WERI-Rb-1 (cell line): ENCODE data around the gene PRL.

Experiments
- DNase-seq: peaks from one replicate; pipeline ENCODE4 v3.0.0-alpha.2; 2020
- H3K27ac ChIP-seq: fragments of 250-450 bp; sonication (Bioruptor Pico); 2 replicates; pipeline ENCODE4 v1.5.1; 2020; ENCODE audit warnings: mild to moderate bottlenecking, moderate library complexity
- H3K27me3 ChIP-seq: fragments of 250-450 bp; sonication (Bioruptor Pico); 2 replicates; pipeline ENCODE4 v1.5.1; 2021; ENCODE audit warnings: mild to moderate bottlenecking, low read depth, moderate library complexity; ENCODE audit not compliant: insufficient read depth, severe bottlenecking
- H3K36me3 ChIP-seq: fragments of 250-450 bp; sonication (Bioruptor Pico); 2 replicates; pipeline ENCODE4 v1.5.1; 2020; ENCODE audit warnings: mild to moderate bottlenecking, moderate library complexity
- H3K4me3 ChIP-seq: 2 replicates; pipeline ENCODE4 v1.5.1; 2011; ENCODE audit warnings: low read depth, mild to moderate bottlenecking, control low read depth, low read length
- H3K9me3 ChIP-seq: fragments of 250-450 bp; sonication (Bioruptor Pico); 2 replicates; pipeline ENCODE4 v1.5.1; 2021; ENCODE audit warnings: mild to moderate bottlenecking, moderate library complexity; ENCODE audit not compliant: severe bottlenecking
- TF ChIP-seq, protein P1 (sequence below): IDR thresholded peaks from 2 replicates; pipeline ENCODE4 v1.5.1; 2011; ENCODE audit warnings: low read depth, mild to moderate bottlenecking, control low read depth, inconsistent platforms, low read length

PRL gene

DNA sequence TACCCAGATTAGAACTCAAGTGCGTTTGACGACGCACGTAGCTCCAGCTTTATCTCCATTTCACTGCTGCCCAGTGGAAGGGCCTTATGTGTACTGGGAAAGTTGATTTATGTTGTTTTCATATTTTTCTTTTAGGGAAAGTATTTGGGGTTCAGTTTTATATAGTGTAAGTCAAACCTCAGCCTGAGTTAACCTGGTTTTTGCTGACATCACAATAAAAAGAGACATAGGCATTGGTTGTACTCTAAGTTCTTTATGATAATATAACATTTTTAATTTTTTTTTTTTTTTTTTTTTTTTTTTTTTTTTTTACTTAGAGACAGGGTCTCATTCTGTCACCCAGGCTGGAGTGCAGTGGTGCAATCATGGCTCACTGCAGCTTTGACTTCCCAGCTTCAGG lies 34.1 kb upstream of the PRL start:
- TF ChIP-seq, protein P1, sequence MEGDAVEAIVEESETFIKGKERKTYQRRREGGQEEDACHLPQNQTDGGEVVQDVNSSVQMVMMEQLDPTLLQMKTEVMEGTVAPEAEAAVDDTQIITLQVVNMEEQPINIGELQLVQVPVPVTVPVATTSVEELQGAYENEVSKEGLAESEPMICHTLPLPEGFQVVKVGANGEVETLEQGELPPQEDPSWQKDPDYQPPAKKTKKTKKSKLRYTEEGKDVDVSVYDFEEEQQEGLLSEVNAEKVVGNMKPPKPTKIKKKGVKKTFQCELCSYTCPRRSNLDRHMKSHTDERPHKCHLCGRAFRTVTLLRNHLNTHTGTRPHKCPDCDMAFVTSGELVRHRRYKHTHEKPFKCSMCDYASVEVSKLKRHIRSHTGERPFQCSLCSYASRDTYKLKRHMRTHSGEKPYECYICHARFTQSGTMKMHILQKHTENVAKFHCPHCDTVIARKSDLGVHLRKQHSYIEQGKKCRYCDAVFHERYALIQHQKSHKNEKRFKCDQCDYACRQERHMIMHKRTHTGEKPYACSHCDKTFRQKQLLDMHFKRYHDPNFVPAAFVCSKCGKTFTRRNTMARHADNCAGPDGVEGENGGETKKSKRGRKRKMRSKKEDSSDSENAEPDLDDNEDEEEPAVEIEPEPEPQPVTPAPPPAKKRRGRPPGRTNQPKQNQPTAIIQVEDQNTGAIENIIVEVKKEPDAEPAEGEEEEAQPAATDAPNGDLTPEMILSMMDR: no peak
- Histone ChIP-seq H3K9me3 (no peaks in the 10 kb centered on the region), H3K27me3 (no peaks in the 10 kb centered on the region), H3K4me3 (no peak overlapping the region), H3K27ac (no peak overlapping the region), H3K36me3 (no peaks in the 10 kb centered on the region)
- no peak for DNase-seq

DNA sequence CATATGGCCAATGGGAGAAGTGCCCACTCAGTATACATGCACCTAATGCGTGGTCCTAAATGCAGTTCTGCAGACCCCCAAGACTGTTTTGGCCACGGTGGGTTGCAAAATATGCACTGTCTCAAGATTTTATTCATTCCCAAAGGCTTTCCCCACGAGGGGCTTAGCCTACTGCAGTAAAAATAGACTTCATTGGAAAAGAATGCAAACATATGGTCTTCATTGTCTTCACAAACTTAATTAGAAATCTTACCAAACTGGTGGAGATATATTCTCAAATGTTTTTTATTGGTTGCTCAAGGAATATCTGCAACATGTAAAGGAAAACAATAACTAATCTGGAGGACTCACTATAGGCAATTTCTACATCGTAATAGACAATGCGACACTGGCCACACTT lies 31.6 kb upstream of the PRL start:
- DNase-seq: no peak
- H3K9me3 ChIP-seq: no peaks in the 10 kb centered on the region
- no peaks in the 10 kb centered on the region for H3K27me3 ChIP-seq
- H3K27ac ChIP-seq: no peak overlapping the region
- no peak overlapping the region for H3K4me3 ChIP-seq
- TF ChIP-seq, protein P1: no peak
- H3K36me3 ChIP-seq: no peaks in the 10 kb centered on the region

DNA sequence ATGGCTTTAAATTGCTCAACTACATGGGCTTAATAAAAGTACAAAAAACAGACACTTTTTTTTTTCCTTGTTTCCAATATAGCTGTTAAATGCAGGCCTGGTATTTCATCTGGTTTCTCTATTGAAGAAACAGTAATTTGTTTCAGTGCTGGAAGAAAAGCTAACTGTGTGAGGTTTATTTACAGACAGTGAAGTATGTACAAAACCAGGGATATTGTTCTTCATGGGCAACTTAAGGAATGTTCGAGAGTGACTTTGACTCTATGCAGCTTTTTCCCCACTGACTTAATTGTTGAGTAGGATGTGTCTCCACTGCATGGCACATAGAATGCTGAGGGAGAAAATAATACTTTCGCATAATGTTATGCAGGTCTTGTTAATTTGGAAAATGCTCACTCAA lies 31.0 kb upstream of the PRL start:
- Histone ChIP-seq H3K4me3 (no peak overlapping the region), H3K27me3 (no peaks in the 10 kb centered on the region), H3K27ac (no peak overlapping the region), H3K36me3 (no peaks in the 10 kb centered on the region), H3K9me3 (no peaks in the 10 kb centered on the region)
- TF ChIP-seq, protein P1: no peak
- no peak for DNase-seq

DNA sequence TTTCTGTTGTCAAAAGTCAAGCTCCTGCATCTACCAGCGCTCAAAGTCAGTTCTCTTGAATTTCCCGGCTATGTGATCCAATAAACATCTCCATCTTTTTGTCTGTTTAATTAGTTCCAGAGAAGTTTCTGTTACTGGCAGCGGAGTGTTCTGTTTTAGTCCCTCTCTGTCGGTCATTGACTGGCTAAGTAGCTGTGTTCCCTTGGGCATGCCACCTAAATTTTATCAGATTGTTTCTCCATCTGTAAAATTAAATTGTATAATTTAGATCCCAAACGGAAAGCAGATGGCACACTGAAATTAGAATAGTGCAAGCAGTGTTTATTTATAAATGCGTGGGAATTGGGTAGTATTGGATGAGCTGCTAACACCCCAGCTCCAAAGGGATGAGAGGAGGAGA lies 29.7 kb upstream of the PRL start:
- H3K4me3 ChIP-seq: no peak overlapping the region
- H3K36me3 ChIP-seq: no peaks in the 10 kb centered on the region
- TF ChIP-seq, protein P1: no peak
- DNase-seq: no peak
- H3K9me3 ChIP-seq: no peaks in the 10 kb centered on the region
- H3K27me3 ChIP-seq: no peaks in the 10 kb centered on the region
- H3K27ac ChIP-seq: no peak overlapping the region

DNA sequence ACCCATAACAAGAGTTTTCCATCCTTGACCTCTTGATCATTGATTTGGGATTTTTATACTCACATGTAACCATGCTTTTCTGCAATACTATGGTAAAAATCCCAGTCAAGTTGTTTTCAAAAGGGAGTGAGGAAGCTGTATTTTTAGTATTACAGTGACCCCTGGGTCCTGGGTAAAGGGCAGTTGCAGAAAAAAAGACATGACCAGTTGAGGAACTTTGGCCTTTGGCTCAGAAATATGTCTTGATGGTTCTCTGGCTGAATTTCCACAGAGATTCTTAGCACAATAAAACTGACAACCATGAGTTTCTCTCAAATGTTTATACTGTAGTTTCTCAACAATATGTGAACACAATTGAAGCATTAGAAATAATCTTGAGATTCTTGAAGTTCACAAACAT lies 28.6 kb upstream of the PRL start:
- TF ChIP-seq, protein P1: no peak
- DNase-seq: no peak

DNA sequence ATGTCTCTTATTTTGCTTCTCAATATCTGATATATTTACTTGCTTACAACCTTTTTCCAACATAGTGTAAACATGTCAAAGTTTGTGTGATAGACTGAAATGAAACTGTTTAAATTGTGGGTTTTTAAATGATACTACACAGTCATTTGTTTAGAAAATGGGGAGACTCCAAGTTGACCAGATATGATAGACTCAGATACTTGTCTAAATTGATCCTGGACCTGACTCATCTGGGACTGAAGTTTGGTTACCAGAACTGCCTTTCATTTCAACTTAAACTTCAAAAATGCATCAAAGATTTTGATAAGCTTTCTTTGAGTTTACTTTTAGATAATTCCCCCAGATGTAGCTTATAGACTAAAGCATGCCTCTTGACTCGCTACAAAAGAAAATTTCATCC lies 27.0 kb upstream of the PRL start:
- no peak overlapping the region for H3K4me3 ChIP-seq
- TF ChIP-seq, protein P1: no peak
- no peak overlapping the region for H3K27ac ChIP-seq
- no peaks in the 10 kb centered on the region for H3K36me3 ChIP-seq
- no peak for DNase-seq
- H3K27me3 ChIP-seq: no peaks in the 10 kb centered on the region
- H3K9me3 ChIP-seq: peaks cover 1% of the 10 kb centered on the region

More for the DNA sequence above, 28.6 kb upstream of the PRL start:
- Histone ChIP-seq H3K27ac (no peak overlapping the region), H3K27me3 (no peaks in the 10 kb centered on the region), H3K4me3 (no peak overlapping the region), H3K9me3 (no peaks in the 10 kb centered on the region), H3K36me3 (no peaks in the 10 kb centered on the region)
